DOHH2 (cell line): ENCODE data around the gene CERS6.

ENCODE experiments used
- H3F3A ChIP-seq: fragments of 200-600 bp; sonication (generic), shearing (Covaris generic); 2 replicates; pipeline ENCODE4 v1.6.0; 2016; ENCODE audit warnings: antibody characterized with exemption, mild to moderate bottlenecking; ENCODE audit not compliant: control insufficient read depth, insufficient read depth
- H3K27ac ChIP-seq: fragments of 200-600 bp; sonication (generic); 2 replicates; pipeline ENCODE4 v1.5.1; 2014; ENCODE audit warnings: low read depth, mild to moderate bottlenecking, low read length, moderate library complexity
- H3K27me3 ChIP-seq: fragments of 200-600 bp; sonication (generic); 2 replicates; pipeline ENCODE4 v1.6.1; 2014; ENCODE audit warnings: mild to moderate bottlenecking, low read length, mixed read lengths; ENCODE audit not compliant: control insufficient read depth
- H3K36me3 ChIP-seq: fragments of 200-600 bp; sonication (generic); 2 replicates; pipeline ENCODE4 v1.6.1; 2014; ENCODE audit warnings: mild to moderate bottlenecking, low read length, moderate library complexity, mixed read lengths; ENCODE audit not compliant: control insufficient read depth
- H3K4me1 ChIP-seq: fragments of 200-600 bp; sonication (generic); 2 replicates; pipeline ENCODE4 v1.6.1; 2014; ENCODE audit warnings: mild to moderate bottlenecking, low read length, mixed read lengths; ENCODE audit not compliant: control insufficient read depth
- H3K4me2 ChIP-seq: fragments of 200-600 bp; sonication (generic); 2 replicates; pipeline ENCODE4 v1.6.0; 2014; ENCODE audit warnings: mild to moderate bottlenecking, low read length, moderate library complexity
- H3K4me3 ChIP-seq: fragments of 200-600 bp; sonication (generic); 2 replicates; pipeline ENCODE4 v1.5.1; 2014; ENCODE audit warnings: mild to moderate bottlenecking, low read length, mixed read lengths
- H3K79me2 ChIP-seq: fragments of 200-600 bp; sonication (generic); 2 replicates; pipeline ENCODE4 v1.6.1; 2014; ENCODE audit warnings: mild to moderate bottlenecking, low read length, mixed read lengths; ENCODE audit not compliant: control insufficient read depth
- H3K9me2 ChIP-seq: fragments of 200-600 bp; sonication (generic); replicated peaks from 2 replicates; pipeline ENCODE4 v1.6.1; 2014; ENCODE audit warnings: mild to moderate bottlenecking, low read length, mixed read lengths; ENCODE audit not compliant: control insufficient read depth
- H3K9me3 ChIP-seq: fragments of 200-600 bp; sonication (generic); 2 replicates; pipeline ENCODE4 v1.6.1; 2014; ENCODE audit warnings: antibody characterized with exemption, low read length, mixed read lengths; ENCODE audit not compliant: control insufficient read depth, insufficient read depth
- H4K20me1 ChIP-seq: fragments of 200-600 bp; sonication (generic); 2 replicates; pipeline ENCODE4 v1.6.0; 2014; ENCODE audit warnings: low read depth, mild to moderate bottlenecking, antibody characterized with exemption, low read length, moderate library complexity; ENCODE audit not compliant: control insufficient read depth, insufficient read depth
- EZH2phosphoT487 ChIP-seq: fragments of 200-600 bp; sonication (generic); IDR thresholded peaks from 2 replicates; pipeline ENCODE4 v1.6.1; 2017; ENCODE audit warnings: borderline replicate concordance, mild to moderate bottlenecking, antibody characterized with exemption, low read length, moderate library complexity, mixed read lengths
- TF ChIP-seq, protein P1 (sequence below): fragments of 200-600 bp; sonication (generic); IDR thresholded peaks from one replicate; pipeline ENCODE4 v1.5.1; 2014; ENCODE audit warnings: antibody characterized with exemption, mild to moderate bottlenecking, low read depth, low read length; ENCODE audit not compliant: poor library complexity, severe bottlenecking

The CERS6 gene

DNA sequence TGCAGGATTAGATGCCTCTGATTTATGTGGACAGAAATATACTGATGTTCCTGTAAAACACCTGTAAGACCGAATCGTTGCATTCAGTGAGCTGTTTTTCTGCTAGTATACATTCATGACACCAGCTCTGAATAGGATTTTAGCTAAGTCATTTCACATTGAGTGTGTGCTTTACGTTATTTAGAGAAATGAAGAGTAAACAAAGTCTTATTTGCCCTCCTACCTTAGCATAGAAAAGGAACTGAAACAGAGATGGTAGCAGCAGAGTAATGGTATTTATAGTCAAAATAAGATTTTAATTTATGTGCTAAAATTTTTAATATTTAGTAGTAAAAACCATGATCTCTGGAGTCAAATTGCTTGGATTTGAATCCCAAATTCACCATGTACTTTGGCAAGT, 168.0 kb downstream of the CERS6 start:
- no peak overlapping the region for H3K27ac ChIP-seq
- no peak overlapping the region for H3K4me3 ChIP-seq
- H3K36me3 ChIP-seq, result no peaks in the 10 kb centered on the region
- TF ChIP-seq, protein P1, sequence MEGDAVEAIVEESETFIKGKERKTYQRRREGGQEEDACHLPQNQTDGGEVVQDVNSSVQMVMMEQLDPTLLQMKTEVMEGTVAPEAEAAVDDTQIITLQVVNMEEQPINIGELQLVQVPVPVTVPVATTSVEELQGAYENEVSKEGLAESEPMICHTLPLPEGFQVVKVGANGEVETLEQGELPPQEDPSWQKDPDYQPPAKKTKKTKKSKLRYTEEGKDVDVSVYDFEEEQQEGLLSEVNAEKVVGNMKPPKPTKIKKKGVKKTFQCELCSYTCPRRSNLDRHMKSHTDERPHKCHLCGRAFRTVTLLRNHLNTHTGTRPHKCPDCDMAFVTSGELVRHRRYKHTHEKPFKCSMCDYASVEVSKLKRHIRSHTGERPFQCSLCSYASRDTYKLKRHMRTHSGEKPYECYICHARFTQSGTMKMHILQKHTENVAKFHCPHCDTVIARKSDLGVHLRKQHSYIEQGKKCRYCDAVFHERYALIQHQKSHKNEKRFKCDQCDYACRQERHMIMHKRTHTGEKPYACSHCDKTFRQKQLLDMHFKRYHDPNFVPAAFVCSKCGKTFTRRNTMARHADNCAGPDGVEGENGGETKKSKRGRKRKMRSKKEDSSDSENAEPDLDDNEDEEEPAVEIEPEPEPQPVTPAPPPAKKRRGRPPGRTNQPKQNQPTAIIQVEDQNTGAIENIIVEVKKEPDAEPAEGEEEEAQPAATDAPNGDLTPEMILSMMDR, result no peak
- no peak for TF ChIP-seq EZH2phosphoT487
- H3K79me2 ChIP-seq, result no peaks in the 10 kb centered on the region
- no peaks in the 10 kb centered on the region for H3K9me2 ChIP-seq
- no peaks in the 10 kb centered on the region for H4K20me1 ChIP-seq
- no peaks in the 10 kb centered on the region for H3K4me1 ChIP-seq
- H3K4me2 ChIP-seq, result no peak overlapping the region
- H3K9me3 ChIP-seq, result no peaks in the 10 kb centered on the region
- H3K27me3 ChIP-seq, result no peaks in the 10 kb centered on the region
- H3F3A ChIP-seq, result no peaks in the 10 kb centered on the region

DNA sequence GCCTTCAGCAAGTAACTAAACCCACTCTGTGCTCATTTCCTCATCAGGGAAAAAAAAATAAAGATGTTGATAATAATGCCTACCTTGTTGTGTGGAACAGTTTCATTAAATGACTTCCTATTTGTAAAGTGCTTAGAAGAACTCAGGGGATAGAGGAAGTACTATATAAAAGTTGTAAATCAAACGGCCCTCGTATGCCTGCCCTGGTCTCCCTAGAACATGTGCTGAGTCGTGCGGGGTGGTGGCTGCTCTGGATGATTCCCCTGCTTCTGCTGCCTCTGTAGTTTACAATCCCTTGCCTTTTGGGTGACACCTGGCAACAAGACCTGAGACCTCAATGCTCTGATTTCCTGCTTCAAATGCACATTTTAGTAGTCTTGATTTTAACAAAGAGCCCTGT, 170.0 kb downstream of the CERS6 start:
- Histone ChIP-seq H3K27me3 (no peaks in the 10 kb centered on the region), H3K79me2 (no peaks in the 10 kb centered on the region), H3K4me3 (no peak overlapping the region), H3K4me1 (no peaks in the 10 kb centered on the region), H3K9me3 (no peaks in the 10 kb centered on the region), H3K4me2 (no peak overlapping the region), H4K20me1 (no peaks in the 10 kb centered on the region), H3K27ac (no peak overlapping the region), H3F3A (no peaks in the 10 kb centered on the region), H3K36me3 (no peaks in the 10 kb centered on the region), H3K9me2 (no peaks in the 10 kb centered on the region)
- no peak for TF ChIP-seq EZH2phosphoT487
- TF ChIP-seq, protein P1, result no peak

DNA sequence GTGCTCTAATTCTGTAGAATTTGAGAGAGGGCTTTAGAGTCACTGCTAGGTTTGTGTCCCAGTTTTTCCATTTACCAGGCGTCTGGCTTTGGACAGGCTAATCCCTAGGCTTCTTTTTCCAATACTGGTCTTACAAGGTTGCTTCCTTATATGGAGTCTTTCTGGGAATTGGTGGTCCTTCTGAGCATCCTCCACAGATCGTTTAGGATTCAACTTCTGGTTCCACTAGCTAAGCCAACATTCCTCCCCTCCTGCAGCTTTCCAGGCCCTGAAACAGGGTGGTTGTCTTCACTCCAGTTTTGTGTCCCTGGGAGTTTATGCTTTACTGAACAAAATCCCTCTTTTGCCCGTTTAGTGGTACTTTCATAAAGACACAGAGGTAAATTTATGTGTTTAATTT, 170.6 kb downstream of the CERS6 start:
- H3K27me3 ChIP-seq, result no peaks in the 10 kb centered on the region
- H3K4me1 ChIP-seq, result no peaks in the 10 kb centered on the region
- H3K4me2 ChIP-seq, result no peak overlapping the region
- H3K36me3 ChIP-seq, result no peaks in the 10 kb centered on the region
- TF ChIP-seq, protein P1, result no peak
- TF ChIP-seq EZH2phosphoT487, result no peak
- H3K9me3 ChIP-seq, result no peaks in the 10 kb centered on the region
- H3K79me2 ChIP-seq, result no peaks in the 10 kb centered on the region
- no peaks in the 10 kb centered on the region for H3F3A ChIP-seq
- H3K9me2 ChIP-seq, result no peaks in the 10 kb centered on the region
- H4K20me1 ChIP-seq, result no peaks in the 10 kb centered on the region
- no peak overlapping the region for H3K27ac ChIP-seq
- H3K4me3 ChIP-seq, result no peak overlapping the region

DNA sequence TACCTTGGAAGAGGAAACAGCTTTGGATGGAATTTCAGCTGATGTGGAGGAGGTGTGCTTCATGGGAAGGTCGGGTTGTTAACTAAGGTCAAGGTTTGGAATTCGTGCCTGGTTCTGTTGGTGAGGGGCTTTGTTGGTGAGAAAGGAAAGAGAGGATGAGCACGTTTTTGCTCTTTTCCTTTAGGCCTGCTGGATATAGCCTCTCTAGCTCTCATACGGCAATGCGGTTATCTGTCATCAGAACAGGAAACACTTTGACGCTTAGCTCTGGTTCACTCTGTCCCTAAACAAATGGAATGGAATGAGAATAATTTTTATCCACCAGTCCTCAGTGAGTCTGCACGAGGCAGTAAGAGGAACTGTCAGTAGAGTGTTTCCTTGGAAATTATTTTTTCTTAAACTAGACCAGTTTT, 176.6 kb downstream of the CERS6 start:
- Histone ChIP-seq H3K9me3 (no peaks in the 10 kb centered on the region), H3K79me2 (no peaks in the 10 kb centered on the region), H3K9me2 (no peaks in the 10 kb centered on the region), H3K4me1 (no peaks in the 10 kb centered on the region), H4K20me1 (no peaks in the 10 kb centered on the region), H3K36me3 (no peaks in the 10 kb centered on the region), H3F3A (no peaks in the 10 kb centered on the region), H3K27ac (no peak overlapping the region), H3K4me3 (no peak overlapping the region), H3K4me2 (no peak overlapping the region), H3K27me3 (0 out of 2 replicates have a peak, but pooled peaks cover 5% of the 10 kb centered on the region)
- no peak for TF ChIP-seq EZH2phosphoT487
- TF ChIP-seq, protein P1, result no peak
